GM18526 (cell line): ENCODE measurements around the gene ADORA1.

ENCODE experiments used
- POLR2A ChIP-seq: IDR thresholded peaks from 3 replicates; pipeline ENCODE4 v1.6.1; 2011; ENCODE audit not compliant: insufficient read length; ENCODE audit errors: extremely low read depth

The ADORA1 gene

GRCh38 chr1:203089001-203089650 is 38.4 kb upstream of the ADORA1 start:
- no peak for TF ChIP-seq POLR2A

- TF ChIP-seq POLR2A: no peak
Measured at GRCh38 chr1:203089651-203090045, 37.9 kb upstream of the ADORA1 start.

GRCh38 chr1:203090421-203091198 is 36.9 kb upstream of the ADORA1 start:
- no peak for TF ChIP-seq POLR2A

- no peak for TF ChIP-seq POLR2A
Measured at GRCh38 chr1:203091199-203091477, 36.4 kb upstream of the ADORA1 start.

- TF ChIP-seq POLR2A: no peak
Measured at GRCh38 chr1:203091761-203092330, 35.7 kb upstream of the ADORA1 start.

- TF ChIP-seq POLR2A: no peak
Measured at GRCh38 chr1:203093754-203094410, 33.6 kb upstream of the ADORA1 start.

- TF ChIP-seq POLR2A: no peak
Measured at GRCh38 chr1:203095061-203095690, 32.4 kb upstream of the ADORA1 start.

GRCh38 chr1:203096566-203096965 is 31.0 kb upstream of the ADORA1 start:
- TF ChIP-seq POLR2A: no peak

- no peak for TF ChIP-seq POLR2A
Measured at GRCh38 chr1:203097001-203097400, 30.5 kb upstream of the ADORA1 start.

GRCh38 chr1:203098445-203098844 is 29.1 kb upstream of the ADORA1 start:
- no peak for TF ChIP-seq POLR2A

GRCh38 chr1:203098914-203099520 is 28.5 kb upstream of the ADORA1 start:
- no peak for TF ChIP-seq POLR2A

GRCh38 chr1:203099805-203100515 is 27.6 kb upstream of the ADORA1 start:
- no peak for TF ChIP-seq POLR2A

GRCh38 chr1:203100516-203100869 is 27.0 kb upstream of the ADORA1 start:
- TF ChIP-seq POLR2A: no peak

- no peak for TF ChIP-seq POLR2A
Measured at GRCh38 chr1:203101813-203102634, 25.5 kb upstream of the ADORA1 start.
